SK-N-SH (cell line): ENCODE measurements around the gene ZNF609.

Experiments
- EP300 ChIP-seq, 2 experiments: IDR thresholded peaks; 2 replicates each; pipeline versions ENCODE4 v1.4.0 to v1.6.1; 2012; ENCODE audit warnings: borderline replicate concordance in 1 of 2, low read depth in 1 of 2, low read length in 1 of 2
- JUND ChIP-seq: IDR thresholded peaks from 2 replicates; pipeline ENCODE4 v1.4.0; 2012
- POLR2AphosphoS5 ChIP-seq: IDR thresholded peaks from 2 replicates; pipeline ENCODE4 v1.6.1; 2012; ENCODE audit warnings: low read depth, low read length
- RAD21 ChIP-seq: IDR thresholded peaks from 2 replicates; pipeline ENCODE4 v1.6.1; 2012; ENCODE audit warnings: mild to moderate bottlenecking, low read length
- RXRA ChIP-seq: IDR thresholded peaks from 2 replicates; pipeline ENCODE4 v1.4.0; 2012; ENCODE audit warnings: low read depth, mild to moderate bottlenecking, borderline replicate concordance
- SMC3 ChIP-seq: IDR thresholded peaks from 2 replicates; pipeline ENCODE4 v1.6.1; 2012; ENCODE audit warnings: low read depth, low read length, improper control_type of control experiment
- TF ChIP-seq, protein P1 (sequence below): fragments of 200-600 bp; sonication (generic); IDR thresholded peaks from 2 replicates; pipeline ENCODE4 v1.6.1; 2017; ENCODE audit warnings: antibody characterized with exemption, mild to moderate bottlenecking, moderate library complexity
- TF ChIP-seq, protein P2 (sequence below): IDR thresholded peaks from 2 replicates; pipeline ENCODE4 v1.4.0; 2012; ENCODE audit warnings: low read depth

DNA sequence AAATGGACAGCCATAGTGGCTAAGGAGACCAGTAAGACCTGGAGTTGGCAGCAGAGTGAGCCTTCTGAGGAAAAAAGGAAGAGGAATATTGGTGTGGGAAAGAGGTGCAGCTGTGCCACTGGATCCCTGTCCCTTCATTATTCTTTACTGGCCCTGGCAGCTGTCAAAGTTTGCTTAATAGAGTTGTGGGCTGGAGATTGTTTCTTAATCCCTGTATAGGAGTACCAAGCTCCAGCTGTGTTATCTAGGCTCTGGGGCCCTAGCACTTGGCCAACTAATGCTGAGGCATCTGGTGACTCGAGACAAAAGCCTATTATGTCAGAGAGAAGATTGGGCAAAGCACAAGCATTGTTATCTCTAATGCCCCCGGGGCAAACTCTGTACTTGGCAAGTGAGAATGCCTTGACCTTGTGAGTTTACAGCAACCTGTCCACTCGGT, 61.4 kb downstream of the ZNF609 start:
- peak in 1 of 2 experiments; percentile 66; a peak in 2 of 4 replicates for TF ChIP-seq EP300 (IDR thresholded peaks at IDR 0.05; ENCODE audit: borderline replicate concordance in 1 of 2, low read depth in 1 of 2, low read length in 1 of 2)
- TF ChIP-seq, protein P1, sequence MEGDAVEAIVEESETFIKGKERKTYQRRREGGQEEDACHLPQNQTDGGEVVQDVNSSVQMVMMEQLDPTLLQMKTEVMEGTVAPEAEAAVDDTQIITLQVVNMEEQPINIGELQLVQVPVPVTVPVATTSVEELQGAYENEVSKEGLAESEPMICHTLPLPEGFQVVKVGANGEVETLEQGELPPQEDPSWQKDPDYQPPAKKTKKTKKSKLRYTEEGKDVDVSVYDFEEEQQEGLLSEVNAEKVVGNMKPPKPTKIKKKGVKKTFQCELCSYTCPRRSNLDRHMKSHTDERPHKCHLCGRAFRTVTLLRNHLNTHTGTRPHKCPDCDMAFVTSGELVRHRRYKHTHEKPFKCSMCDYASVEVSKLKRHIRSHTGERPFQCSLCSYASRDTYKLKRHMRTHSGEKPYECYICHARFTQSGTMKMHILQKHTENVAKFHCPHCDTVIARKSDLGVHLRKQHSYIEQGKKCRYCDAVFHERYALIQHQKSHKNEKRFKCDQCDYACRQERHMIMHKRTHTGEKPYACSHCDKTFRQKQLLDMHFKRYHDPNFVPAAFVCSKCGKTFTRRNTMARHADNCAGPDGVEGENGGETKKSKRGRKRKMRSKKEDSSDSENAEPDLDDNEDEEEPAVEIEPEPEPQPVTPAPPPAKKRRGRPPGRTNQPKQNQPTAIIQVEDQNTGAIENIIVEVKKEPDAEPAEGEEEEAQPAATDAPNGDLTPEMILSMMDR, result no peak
- TF ChIP-seq RAD21, result 0 out of 2 replicates have a peak, but pooled peaks have one; percentile 1
- TF ChIP-seq SMC3, result no peak
- TF ChIP-seq, protein P2, sequence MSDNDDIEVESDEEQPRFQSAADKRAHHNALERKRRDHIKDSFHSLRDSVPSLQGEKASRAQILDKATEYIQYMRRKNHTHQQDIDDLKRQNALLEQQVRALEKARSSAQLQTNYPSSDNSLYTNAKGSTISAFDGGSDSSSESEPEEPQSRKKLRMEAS, result no peak
- no peak for TF ChIP-seq POLR2AphosphoS5
- no peak for TF ChIP-seq JUND
- TF ChIP-seq RXRA, result no peak
